HepG2 (cell line): ENCODE measurements around the gene PLIN3. TPM values are rescaled to one million over a fixed set of nuclear protein-coding genes. Genes with fewer than 3 reads are reported as not detected.

Source experiments
- CBX5 ChIP-seq: sonication (generic); formaldehyde crosslinking; IDR thresholded peaks from 2 replicates; pipeline ENCODE4 v1.4.0; 2020; ENCODE audit warnings: missing genetic modification reagents, borderline replicate concordance
- CC2D1A ChIP-seq: sonication (generic); formaldehyde crosslinking; IDR thresholded peaks from 2 replicates; pipeline ENCODE4 v1.8.1; 2023; ENCODE audit warnings: mild to moderate bottlenecking, missing genetic modification reagents
- CHD2 ChIP-seq: IDR thresholded peaks from 2 replicates; pipeline ENCODE4 v1.6.1; 2011; ENCODE audit warnings: low read depth, low read length, improper control_type of control experiment
- GZF1 ChIP-seq: sonication (generic); formaldehyde crosslinking; IDR thresholded peaks from 2 replicates; pipeline ENCODE4 v1.5.1; 2020; ENCODE audit warnings: mild to moderate bottlenecking, missing genetic modification reagents
- HMGXB4 ChIP-seq, 2 experiments: sonication (generic) in 1 of 2; formaldehyde crosslinking in 1 of 2; IDR thresholded peaks; 2 replicates each; pipeline versions ENCODE4 v1.4.0 to v1.6.1; 2018 to 2020; ENCODE audit warnings: missing genetic modification reagents in 2 of 2, borderline replicate concordance in 1 of 2, low read depth in 1 of 2, mild to moderate bottlenecking in 1 of 2, missing biosample characterization in 1 of 2
- KLF12 ChIP-seq: sonication (generic); formaldehyde crosslinking; IDR thresholded peaks from 2 replicates; pipeline ENCODE4 v1.4.0; 2020; ENCODE audit warnings: missing genetic modification reagents, borderline replicate concordance
- ZBTB21 ChIP-seq: sonication (generic); formaldehyde crosslinking; IDR thresholded peaks from 2 replicates; pipeline ENCODE4 v1.4.0; 2020; ENCODE audit warnings: missing genetic modification reagents
- ZNF101 ChIP-seq: sonication (generic); formaldehyde crosslinking; IDR thresholded peaks from 2 replicates; pipeline ENCODE4 v1.4.0; 2020; ENCODE audit warnings: mild to moderate bottlenecking, low read depth, missing genetic modification reagents, borderline replicate concordance
- ZNF12 ChIP-seq: sonication (generic); formaldehyde crosslinking; IDR thresholded peaks from 2 replicates; pipeline ENCODE4 v1.5.0; 2020; ENCODE audit warnings: missing genetic modification reagents
- ZNF136 ChIP-seq: sonication (generic); formaldehyde crosslinking; IDR thresholded peaks from 2 replicates; pipeline ENCODE4 v1.8.1; 2022; ENCODE audit warnings: low read depth, mild to moderate bottlenecking, moderate library complexity, missing genetic modification reagents
- ZNF143 ChIP-seq: sonication (generic); formaldehyde crosslinking; IDR thresholded peaks from 2 replicates; pipeline ENCODE4 v1.4.0; 2020; ENCODE audit warnings: missing genetic modification reagents
- ZNF513 ChIP-seq: sonication (generic); formaldehyde crosslinking; conservative IDR thresholded peaks from 2 replicates; pipeline ENCODE4 v1.5.0; 2020; ENCODE audit warnings: missing genetic modification reagents
- ZNF576 ChIP-seq: sonication (generic); formaldehyde crosslinking; IDR thresholded peaks from 2 replicates; pipeline ENCODE4 v1.4.0; 2020; ENCODE audit warnings: mild to moderate bottlenecking, missing genetic modification reagents
- polyA plus RNA-seq, 8 experiments: library from polyadenylated mRNA; depleted of rRNA in 3 of 8; stranded (reverse) in 7 of 8; unstranded in 1 of 8; fragments of >200 nt; fragmentation: Illumina TruSeq in 4 of 8; extraction: Trizol in 4 of 8; gene quantifications; 2 replicates each; pipeline versions ENCODE4 v1.2.1 to v1.2.3, GENCODE V29; 2011 to 2016; ENCODE audit warnings: low read depth in 4 of 8, missing spikeins in 1 of 8, mixed read lengths in 1 of 8; ENCODE audit not compliant: insufficient read depth in 1 of 8
- total RNA-seq, 5 experiments: library from RNA; depleted of rRNA; stranded (reverse); fragments of >200 nt; fragmentation: Illumina TruSeq; extraction: Trizol; gene quantifications; 2 replicates each; pipeline ENCODE4 v1.2.3, GENCODE V29; 2016; ENCODE audit warnings: low read depth in 1 of 5
- TF ChIP-seq, protein P1 (sequence below): sonication (generic); formaldehyde crosslinking; IDR thresholded peaks from 2 replicates; pipeline ENCODE4 v1.5.1; 2020; ENCODE audit warnings: mild to moderate bottlenecking, missing genetic modification reagents, moderate library complexity
- TF ChIP-seq, protein P2 (sequence below): IDR thresholded peaks from 2 replicates; pipeline ENCODE4 v1.6.1; 2016; ENCODE audit warnings: mild to moderate bottlenecking
- TF ChIP-seq, protein P3 (sequence below): sonication (generic); formaldehyde crosslinking; IDR thresholded peaks from 2 replicates; pipeline ENCODE4 v1.4.0; 2020; ENCODE audit warnings: missing genetic modification reagents

The PLIN3 gene
- total and polyA plus RNA-seq, 2 of the 13 experiments (the other 11 are each of a cell fraction or from before 2014, with no cell fraction given), result 49.3 to 57.9 TPM

DNA sequence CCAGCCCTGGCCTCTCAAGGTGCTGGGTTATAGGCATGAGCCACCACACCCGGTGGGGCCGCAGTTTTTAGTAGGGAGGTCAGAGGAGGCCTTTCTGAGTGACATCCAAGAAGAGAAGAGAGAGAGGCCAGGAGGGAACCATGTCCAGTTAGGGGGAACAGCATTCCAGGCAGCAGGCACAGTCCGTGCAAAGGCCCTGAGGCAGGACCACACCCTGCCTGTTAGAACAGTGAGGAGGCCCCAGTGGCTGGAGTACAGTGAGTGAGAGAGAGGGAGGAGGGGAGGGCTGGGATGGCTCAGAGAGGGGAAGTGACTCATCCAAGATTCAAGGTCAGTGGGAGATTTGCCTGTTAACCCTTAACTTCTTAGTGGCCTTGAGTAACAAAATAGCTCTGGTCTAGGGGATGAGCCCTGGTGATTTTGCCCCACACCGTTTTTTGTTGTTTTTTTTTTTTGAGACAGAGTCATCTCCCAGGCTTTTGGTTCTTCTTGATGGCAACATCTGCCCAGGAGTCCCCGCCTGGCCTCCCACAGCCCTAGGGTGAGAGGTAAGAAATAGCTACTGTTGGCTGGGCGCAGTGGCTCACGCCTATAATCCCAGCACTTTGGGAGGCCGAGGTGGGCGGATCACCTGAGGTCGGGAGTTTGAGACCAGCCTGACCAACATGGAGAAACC is 2.7 kb upstream of the PLIN3 start (continued):
- no peak for TF ChIP-seq ZBTB21
- TF ChIP-seq ZNF513, result no peak
- TF ChIP-seq HMGXB4 (CRISPR knock-in tag; IDR thresholded peaks at IDR 0.05; ENCODE audit: borderline replicate concordance in 1 of 2, low read depth in 1 of 2), result peak in 1 of 2 experiments; percentile 67; a peak in 1 of 4 replicates
- peak; percentile 97 for TF ChIP-seq CBX5
- TF ChIP-seq ZNF136, result no peak; the same call in 1 of the 2 replicates
- TF ChIP-seq ZNF576 (CRISPR knock-in tag), result no peak
- TF ChIP-seq, protein P1, sequence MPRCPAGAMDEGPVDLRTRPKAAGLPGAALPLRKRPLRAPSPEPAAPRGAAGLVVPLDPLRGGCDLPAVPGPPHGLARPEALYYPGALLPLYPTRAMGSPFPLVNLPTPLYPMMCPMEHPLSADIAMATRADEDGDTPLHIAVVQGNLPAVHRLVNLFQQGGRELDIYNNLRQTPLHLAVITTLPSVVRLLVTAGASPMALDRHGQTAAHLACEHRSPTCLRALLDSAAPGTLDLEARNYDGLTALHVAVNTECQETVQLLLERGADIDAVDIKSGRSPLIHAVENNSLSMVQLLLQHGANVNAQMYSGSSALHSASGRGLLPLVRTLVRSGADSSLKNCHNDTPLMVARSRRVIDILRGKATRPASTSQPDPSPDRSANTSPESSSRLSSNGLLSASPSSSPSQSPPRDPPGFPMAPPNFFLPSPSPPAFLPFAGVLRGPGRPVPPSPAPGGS (CRISPR knock-in tag), result no peak; the same call in 1 of the 2 replicates
- 0 out of 2 replicates have a peak, but pooled peaks have one; percentile 29 for TF ChIP-seq ZNF143
- TF ChIP-seq CC2D1A (CRISPR knock-in tag), result no peak
- TF ChIP-seq, protein P2, sequence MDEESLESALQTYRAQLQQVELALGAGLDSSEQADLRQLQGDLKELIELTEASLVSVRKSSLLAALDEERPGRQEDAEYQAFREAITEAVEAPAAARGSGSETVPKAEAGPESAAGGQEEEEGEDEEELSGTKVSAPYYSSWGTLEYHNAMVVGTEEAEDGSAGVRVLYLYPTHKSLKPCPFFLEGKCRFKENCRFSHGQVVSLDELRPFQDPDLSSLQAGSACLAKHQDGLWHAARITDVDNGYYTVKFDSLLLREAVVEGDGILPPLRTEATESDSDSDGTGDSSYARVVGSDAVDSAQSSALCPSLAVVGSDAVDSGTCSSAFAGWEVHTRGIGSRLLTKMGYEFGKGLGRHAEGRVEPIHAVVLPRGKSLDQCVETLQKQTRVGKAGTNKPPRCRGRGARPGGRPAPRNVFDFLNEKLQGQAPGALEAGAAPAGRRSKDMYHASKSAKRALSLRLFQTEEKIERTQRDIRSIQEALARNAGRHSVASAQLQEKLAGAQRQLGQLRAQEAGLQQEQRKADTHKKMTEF, result peak; percentile 83
- no peak for TF ChIP-seq ZNF12
- TF ChIP-seq GZF1 (CRISPR knock-in tag), result no peak
- peak; percentile 63; the same call in 1 of the 2 replicates for TF ChIP-seq CHD2
- TF ChIP-seq KLF12 (CRISPR knock-in tag), result peak; percentile 100
- TF ChIP-seq, protein P3, sequence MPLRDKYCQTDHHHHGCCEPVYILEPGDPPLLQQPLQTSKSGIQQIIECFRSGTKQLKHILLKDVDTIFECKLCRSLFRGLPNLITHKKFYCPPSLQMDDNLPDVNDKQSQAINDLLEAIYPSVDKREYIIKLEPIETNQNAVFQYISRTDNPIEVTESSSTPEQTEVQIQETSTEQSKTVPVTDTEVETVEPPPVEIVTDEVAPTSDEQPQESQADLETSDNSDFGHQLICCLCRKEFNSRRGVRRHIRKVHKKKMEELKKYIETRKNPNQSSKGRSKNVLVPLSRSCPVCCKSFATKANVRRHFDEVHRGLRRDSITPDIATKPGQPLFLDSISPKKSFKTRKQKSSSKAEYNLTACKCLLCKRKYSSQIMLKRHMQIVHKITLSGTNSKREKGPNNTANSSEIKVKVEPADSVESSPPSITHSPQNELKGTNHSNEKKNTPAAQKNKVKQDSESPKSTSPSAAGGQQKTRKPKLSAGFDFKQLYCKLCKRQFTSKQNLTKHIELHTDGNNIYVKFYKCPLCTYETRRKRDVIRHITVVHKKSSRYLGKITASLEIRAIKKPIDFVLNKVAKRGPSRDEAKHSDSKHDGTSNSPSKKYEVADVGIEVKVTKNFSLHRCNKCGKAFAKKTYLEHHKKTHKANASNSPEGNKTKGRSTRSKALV (CRISPR knock-in tag), result 0 out of 2 replicates have a peak, but pooled peaks have one; percentile 25
- TF ChIP-seq ZNF101, result no peak
